Left kidney (tissue), 2 donors: ENCODE measurements around the gene GNS. TPM values are rescaled to one million over a fixed set of nuclear protein-coding genes. Genes with fewer than 3 reads are reported as not detected.
"Not testable (repeated sequence)": the region's sequence is repeated elsewhere in the genome, so short reads cannot be mapped to it uniquely, and the experiment has no call there.

Experiments
- DNase-seq: peaks from one replicate; pipeline ENCODE4 v3.0.0-alpha.2; 2013
- polyA plus RNA-seq: library from polyadenylated mRNA; unstranded; fragments of 120-200 nt; gene quantifications from one replicate; pipeline ENCODE4 v1.2.1, GENCODE V29; 2013; ENCODE audit not compliant: insufficient read length

Gene GNS
- polyA plus RNA-seq, 1 donor: 180 TPM

GRCh38 chr12:64699504-64700115 is 59.6 kb downstream of the GNS start:
- DNase-seq: no peak

GRCh38 chr12:64696080-64696741 is 63.0 kb downstream of the GNS start:
- peak; percentile 44 for DNase-seq

- no peak for DNase-seq
These were observed 63.7 kb downstream of the GNS start for GRCh38 chr12:64695550-64695949.

GRCh38 chr12:64694130-64695040 is 64.8 kb downstream of the GNS start:
- no peak for DNase-seq

- peak; percentile 73 for DNase-seq
These were observed 67.2 kb downstream of the GNS start for GRCh38 chr12:64691795-64692583.

GRCh38 chr12:64691227-64691794 is 67.9 kb downstream of the GNS start:
- DNase-seq: peak; percentile 68

- DNase-seq: not testable (repeated sequence)
These were observed 69.0 kb downstream of the GNS start for GRCh38 chr12:64690236-64690635.

GRCh38 chr12:64688715-64689114 is 70.5 kb downstream of the GNS start:
- DNase-seq: no peak

- no peak for DNase-seq
These were observed 71.0 kb downstream of the GNS start for GRCh38 chr12:64688219-64688618.

GRCh38 chr12:64687816-64688215 is 71.4 kb downstream of the GNS start:
- no peak for DNase-seq

GRCh38 chr12:64685605-64686004 is 73.6 kb downstream of the GNS start:
- DNase-seq: no peak

- no peak for DNase-seq
These were observed 74.2 kb downstream of the GNS start for GRCh38 chr12:64685050-64685449.

GRCh38 chr12:64683816-64684543 is 75.2 kb downstream of the GNS start:
- no peak for DNase-seq

- DNase-seq: peak; percentile 65
These were observed 76.5 kb downstream of the GNS start for GRCh38 chr12:64682572-64683277.

- DNase-seq: no peak
These were observed 77.8 kb downstream of the GNS start for GRCh38 chr12:64681200-64682052.

GRCh38 chr12:64680235-64680634 is 79.0 kb downstream of the GNS start:
- DNase-seq: no peak

GRCh38 chr12:64679487-64680001 is 79.7 kb downstream of the GNS start:
- DNase-seq: no peak

- DNase-seq: no peak
These were observed 80.4 kb downstream of the GNS start for GRCh38 chr12:64678835-64679234.

GRCh38 chr12:64678248-64678647 is 81.0 kb downstream of the GNS start:
- no peak for DNase-seq
